GM23338 (cell line): ENCODE measurements around the gene IRF1. TPM values are rescaled to one million over a fixed set of nuclear protein-coding genes. Genes with fewer than 3 reads are reported as not detected.

Source experiments
- ATAC-seq: fragments of 200-7000 bp; cut with Tn5 transposase; 3 replicates; pipeline ENCODE4 v1.9.1; 2020
- DNase-seq: peaks from one replicate; pipeline ENCODE4 v3.0.0-alpha.2; 2015; ENCODE audit warnings: low spot score
- H2AFZ ChIP-seq: fragments of 200-600 bp; sonication (generic); 2 replicates; pipeline ENCODE4 v1.8.0; 2016; ENCODE audit warnings: antibody characterized with exemption, mild to moderate bottlenecking, moderate library complexity
- H3F3A ChIP-seq: fragments of 200-600 bp; sonication (generic); replicated peaks from 2 replicates; pipeline ENCODE4 v1.8.0; 2017; ENCODE audit warnings: antibody characterized with exemption, mixed run types, low read depth
- H3K27ac ChIP-seq: fragments of 200-600 bp; sonication (generic); 2 replicates; pipeline ENCODE4 v1.6.1; 2016; ENCODE audit warnings: low read depth
- H3K27me3 ChIP-seq: fragments of 200-600 bp; sonication (generic); 2 replicates; pipeline ENCODE4 v1.8.0; 2016; ENCODE audit warnings: mild to moderate bottlenecking, mixed run types, moderate library complexity; ENCODE audit not compliant: insufficient read depth
- H3K36me3 ChIP-seq: fragments of 200-600 bp; sonication (generic); 2 replicates; pipeline ENCODE4 v1.8.0; 2016; ENCODE audit warnings: mild to moderate bottlenecking; ENCODE audit not compliant: insufficient read depth
- H3K4me1 ChIP-seq: fragments of 200-600 bp; sonication (generic); 2 replicates; pipeline ENCODE4 v1.8.0; 2016; ENCODE audit warnings: mild to moderate bottlenecking, moderate library complexity; ENCODE audit not compliant: insufficient read depth
- H3K4me2 ChIP-seq: fragments of 200-600 bp; sonication (generic); 2 replicates; pipeline ENCODE4 v1.7.1; 2017; ENCODE audit warnings: mixed run types
- H3K4me3 ChIP-seq: fragments of 200-600 bp; sonication (generic); 2 replicates; pipeline ENCODE4 v1.6.1; 2016; ENCODE audit warnings: mixed run types
- H3K79me2 ChIP-seq: fragments of 200-600 bp; sonication (generic); replicated peaks from 2 replicates; pipeline ENCODE4 v1.8.0; 2017; ENCODE audit warnings: mild to moderate bottlenecking; ENCODE audit not compliant: insufficient read depth
- H3K9me2 ChIP-seq: fragments of 200-600 bp; sonication (generic); 2 replicates; pipeline ENCODE4 v1.8.0; 2017; ENCODE audit not compliant: insufficient read depth
- H4K20me1 ChIP-seq: fragments of 200-600 bp; sonication (generic); replicated peaks from 2 replicates; pipeline ENCODE4 v1.8.0; 2017; ENCODE audit warnings: mild to moderate bottlenecking; ENCODE audit not compliant: insufficient read depth
- H3K27ac Mint-ChIP-seq: 2 replicates; pipeline ENCODE4 v1.8.0; 2020; ENCODE audit warnings: inconsistent platforms, mild to moderate bottlenecking, moderate library complexity, mixed read lengths
- H3K27me3 Mint-ChIP-seq: 3 replicates; pipeline ENCODE4 v1.8.0; 2022; ENCODE audit warnings: low read depth, mild to moderate bottlenecking, moderate library complexity, mixed read lengths, inconsistent platforms; ENCODE audit not compliant: insufficient read depth, poor library complexity
- H3K36me3 Mint-ChIP-seq: 3 replicates; pipeline ENCODE4 v1.8.0; 2021; ENCODE audit warnings: low read depth, mild to moderate bottlenecking, inconsistent platforms, moderate library complexity, mixed read lengths
- H3K4me1 Mint-ChIP-seq: 3 replicates; pipeline ENCODE4 v1.8.0; 2020; ENCODE audit warnings: mild to moderate bottlenecking, inconsistent platforms, mixed read lengths
- H3K4me3 Mint-ChIP-seq: 3 replicates; pipeline ENCODE4 v1.8.0; 2021; ENCODE audit warnings: moderate library complexity, mild to moderate bottlenecking, inconsistent platforms, mixed read lengths
- H3K9me3 Mint-ChIP-seq: 3 replicates; pipeline ENCODE4 v1.8.0; 2020; ENCODE audit warnings: moderate library complexity, mild to moderate bottlenecking, inconsistent platforms, mixed read lengths
- CREB1 ChIP-seq: fragments of 250-450 bp; sonication (Bioruptor Pico); IDR thresholded peaks from 2 replicates; pipeline ENCODE4 v1.5.0; 2020; ENCODE audit warnings: low read depth, mild to moderate bottlenecking, moderate library complexity
- CTCF ChIP-seq, 2 experiments: fragments of 200-600 bp in 1 of 2; sonication (generic) in 1 of 2; conservative IDR thresholded peaks; 2 replicates each; pipeline versions ENCODE4 v1.5.1 to v1.6.1; 2016 to 2017; ENCODE audit warnings: antibody characterized with exemption in 2 of 2, low read depth in 2 of 2, mild to moderate bottlenecking in 2 of 2, moderate library complexity in 1 of 2
- ETS1 ChIP-seq: IDR thresholded peaks from 2 replicates; pipeline ENCODE4 v1.6.1; 2016; ENCODE audit warnings: antibody characterized with exemption
- EZH2phosphoT487 ChIP-seq: fragments of 200-600 bp; sonication (generic); IDR thresholded peaks from one replicate; pipeline ENCODE4 v1.8.1; 2018; ENCODE audit warnings: antibody characterized with exemption; ENCODE audit not compliant: unreplicated experiment
- POLR2AphosphoS5 ChIP-seq: IDR thresholded peaks from 2 replicates; pipeline ENCODE4 v1.6.1; 2016; ENCODE audit warnings: antibody characterized with exemption, low read depth
- REST ChIP-seq: IDR thresholded peaks from one replicate; pipeline ENCODE4 v1.6.1; 2018; ENCODE audit warnings: antibody characterized with exemption; ENCODE audit not compliant: unreplicated experiment
- STAT1 ChIP-seq: IDR thresholded peaks from one replicate; pipeline ENCODE4 v1.6.1; 2016; ENCODE audit warnings: antibody characterized with exemption; ENCODE audit not compliant: unreplicated experiment
- ZNF114 ChIP-seq: fragments of 250-450 bp; sonication (Bioruptor Pico); IDR thresholded peaks from 2 replicates; pipeline ENCODE4 v1.5.0; 2020; ENCODE audit warnings: mild to moderate bottlenecking, moderate library complexity
- polyA plus RNA-seq: library from polyadenylated mRNA; unstranded; fragments of >200 nt; fragmentation: Nextera tagmentation; extraction: Ambion mirVana; gene quantifications from 2 replicates; pipeline ENCODE4 v1.2.1, GENCODE V29; 2016
- total RNA-seq: library from RNA; depleted of rRNA; stranded (reverse); fragments of >200 nt; shearing (Covaris generic); gene quantifications from 2 replicates; pipeline ENCODE4 v1.2.3, GENCODE V29; 2014

IRF1 gene
- total and polyA plus RNA-seq, 2 experiments from 2014 or later: 6.9 to 8.6 TPM

- Histone ChIP-seq H4K20me1 (no peaks in the 10 kb centered on the region), H3K4me1 (peaks cover 16% of the 10 kb centered on the region), H3K36me3 (no peaks in the 10 kb centered on the region), H3K4me3 (no peak overlapping the region), H3K79me2 (no peaks in the 10 kb centered on the region), H3K9me2 (no peaks in the 10 kb centered on the region), H2AFZ (peak overlapping the region; percentile 94), H3K4me2 (peak overlapping the region; percentile 65), H3K27me3 (no peaks in the 10 kb centered on the region), H3K27ac (no peak overlapping the region), H3F3A (0 out of 2 replicates have a peak, but pooled peaks cover 4% of the 10 kb centered on the region)
- H3K4me1 Mint-ChIP-seq: peaks cover 29% of the 10 kb centered on the region
- H3K9me3 Mint-ChIP-seq: peaks cover 8% of the 10 kb centered on the region; the same call in 2 of the 3 replicates
- ATAC-seq (peak; percentile 60), DNase-seq (peak; percentile 52)
- no peak for TF ChIP-seq CTCF (conservative IDR thresholded peaks at IDR 0.05; ENCODE audit: low read depth in 2 of 2)
- no peak for TF ChIP-seq EZH2phosphoT487
- TF ChIP-seq POLR2AphosphoS5: no peak
- TF ChIP-seq STAT1: no peak
- no peak for TF ChIP-seq ETS1
- no peak for TF ChIP-seq CREB1 (CRISPR knock-in tag)
- no peak for TF ChIP-seq ZNF114 (CRISPR knock-in tag)
- TF ChIP-seq REST: no peak
- H3K4me3 Mint-ChIP-seq: 0 out of 3 replicates have a peak overlapping the region, but pooled peaks have one; percentile 32
- H3K27me3 Mint-ChIP-seq: peaks cover 10% of the 10 kb centered on the region
- H3K36me3 Mint-ChIP-seq: peaks cover 5% of the 10 kb centered on the region; the same call in 2 of the 3 replicates
- H3K27ac Mint-ChIP-seq: no peak overlapping the region
Measured at GRCh38 chr5:132464156-132464939, 26.2 kb downstream of the IRF1 start.
